PC-9 (cell line): ENCODE measurements around the gene COPS6. TPM values are rescaled to one million over a fixed set of nuclear protein-coding genes. Genes with fewer than 3 reads are reported as not detected.

Experiments
- BruUV-seq: library from RNA; stranded (reverse); fragments of 400-500 nt; replicated peaks from 2 replicates; lab custom pipeline; 2021; lab: Mats Ljungman, UMichigan
- CTCF ChIA-PET: fragments of 300-600 bp; sonication (Branson Sonifier 250); formaldehyde crosslinking; loops from one replicate; lab custom pipeline; 2022; ENCODE audit warnings: antibody characterized with exemption; lab: Charles Lee
- POLR2A ChIA-PET: fragments of 300-600 bp; sonication (Branson Sonifier 250); formaldehyde crosslinking; loops from one replicate; lab custom pipeline; 2022; ENCODE audit warnings: antibody characterized with exemption; ENCODE audit not compliant: unreplicated experiment; lab: Charles Lee
- DNase-seq, 2 experiments: peaks; one replicate each; pipeline versions ENCODE4 v3.0.0 to v3.0.0-alpha.2; 2015 to 2022; ENCODE audit warnings: mixed read lengths in 1 of 2
- H2AFZ ChIP-seq: fragments of 200-600 bp; sonication (generic); 2 replicates; pipeline ENCODE4 v1.8.1; 2017; ENCODE audit warnings: antibody characterized with exemption
- H3F3A ChIP-seq: fragments of 200-600 bp; sonication (generic); 2 replicates; pipeline ENCODE4 v1.8.1; 2017; ENCODE audit warnings: antibody characterized with exemption, mild to moderate bottlenecking, low read depth; ENCODE audit not compliant: insufficient read depth
- H3K27ac ChIP-seq: fragments of 200-600 bp; sonication (generic); 2 replicates; pipeline ENCODE4 v1.6.1; 2016; ENCODE audit warnings: mixed run types
- H3K27me3 ChIP-seq: fragments of 200-600 bp; sonication (generic); 2 replicates; pipeline ENCODE4 v1.6.1; 2016; ENCODE audit warnings: low read depth, mixed run types; ENCODE audit not compliant: insufficient read depth
- H3K36me3 ChIP-seq: fragments of 200-600 bp; sonication (generic); 2 replicates; pipeline ENCODE4 v1.6.1; 2016; ENCODE audit warnings: low read depth, mixed run types
- H3K4me1 ChIP-seq: fragments of 200-600 bp; sonication (generic); replicated peaks from 2 replicates; pipeline ENCODE4 v1.6.1; 2016; ENCODE audit warnings: mixed run types; ENCODE audit not compliant: insufficient read depth
- H3K4me2 ChIP-seq: fragments of 200-600 bp; sonication (generic); 2 replicates; pipeline ENCODE4 v1.6.1; 2017; ENCODE audit warnings: mixed run types
- H3K4me3 ChIP-seq: fragments of 200-600 bp; sonication (generic); 2 replicates; pipeline ENCODE4 v1.6.1; 2016; ENCODE audit warnings: mixed run types
- H3K79me2 ChIP-seq: fragments of 200-600 bp; sonication (generic); 2 replicates; pipeline ENCODE4 v1.6.1; 2017; ENCODE audit warnings: low read depth, mixed run types
- H3K9me2 ChIP-seq: fragments of 200-600 bp; sonication (generic); 2 replicates; pipeline ENCODE4 v1.8.1; 2017; ENCODE audit warnings: mild to moderate bottlenecking; ENCODE audit not compliant: insufficient read depth
- H3K9me3 ChIP-seq: fragments of 200-600 bp; sonication (generic); 2 replicates; pipeline ENCODE4 v1.8.1; 2016; ENCODE audit warnings: low read depth; ENCODE audit not compliant: insufficient read depth
- H4K20me1 ChIP-seq: fragments of 200-600 bp; sonication (generic); 2 replicates; pipeline ENCODE4 v1.8.1; 2017; ENCODE audit not compliant: insufficient read depth
- CTCF ChIP-seq: fragments of 200-600 bp; sonication (generic); conservative IDR thresholded peaks from 2 replicates; pipeline ENCODE4 v1.6.1; 2017; ENCODE audit warnings: mixed run types, antibody characterized with exemption, mild to moderate bottlenecking, moderate library complexity
- EZH2 ChIP-seq: fragments of 200-600 bp; sonication (generic); IDR thresholded peaks from 2 replicates; pipeline ENCODE4 v1.8.0; 2017; ENCODE audit warnings: antibody characterized with exemption, low read depth
- intact Hi-C: fragments of 100-400 bp; cut with micrococcal nuclease; formaldehyde crosslinking; loops from one replicate; pipeline ENCODE4 v1.10.0; 2022; ENCODE audit not compliant: unreplicated experiment
- total RNA-seq: library from RNA; stranded (reverse); gene quantifications from 2 replicates; pipeline ENCODE4 v1.2.3, GENCODE V29; 2021

Gene COPS6
- total RNA-seq, 1 experiment from 2014 or later, result 145 TPM

GRCh38 chr7:100111914-100112313 is 23.1 kb downstream of the COPS6 start:
- ChIA-PET POLR2A (no interaction called here), CTCF (interaction anchor here (0.6 kb wide), 1 partner anchor 9 kb away, joined by 6 read pairs; no protein-coding TSS in a partner anchor)
- no peaks in the 10 kb centered on the region for H4K20me1 ChIP-seq
- no peaks in the 10 kb centered on the region; the same call in 1 of the 2 replicates for H3F3A ChIP-seq
- BruUV-seq, result no TSS peak
- H3K4me1 ChIP-seq, result no peaks in the 10 kb centered on the region
- H2AFZ ChIP-seq, result no peak overlapping the region
- no peak overlapping the region for H3K4me2 ChIP-seq
- H3K36me3 ChIP-seq, result peaks cover 4% of the 10 kb centered on the region
- no peak for TF ChIP-seq CTCF
- no peak for TF ChIP-seq EZH2
- intact Hi-C loops, result no loop called here
- no peaks in the 10 kb centered on the region for H3K79me2 ChIP-seq
- no peaks in the 10 kb centered on the region for H3K27me3 ChIP-seq
- no peaks in the 10 kb centered on the region for H3K9me3 ChIP-seq
- no peak overlapping the region for H3K4me3 ChIP-seq
- no peak for DNase-seq
- no peaks in the 10 kb centered on the region for H3K9me2 ChIP-seq
- no peak overlapping the region for H3K27ac ChIP-seq

DNA sequence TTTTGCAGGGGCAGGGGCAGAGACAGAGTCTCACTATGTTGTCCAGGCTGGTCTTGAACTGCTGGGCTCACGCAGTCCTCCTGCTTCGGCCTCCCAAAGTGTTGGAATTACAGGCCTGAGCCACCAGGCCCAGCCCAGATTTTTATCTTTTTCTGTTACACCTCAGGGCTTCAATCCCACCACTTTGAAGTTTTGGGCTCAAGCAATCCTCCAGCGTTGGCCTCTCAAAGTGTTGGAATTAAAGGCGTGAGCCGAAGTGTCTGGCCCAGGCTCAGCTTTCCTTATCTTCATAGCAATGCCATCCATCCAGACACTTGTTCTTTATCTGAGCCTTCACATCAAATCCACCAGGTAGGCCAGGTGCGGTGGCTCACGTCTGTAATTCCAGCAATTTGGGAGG is 26.3 kb downstream of the COPS6 start:
- no peak overlapping the region for H2AFZ ChIP-seq
- no TSS peak for BruUV-seq
- DNase-seq, result no peak
- no peak for TF ChIP-seq CTCF
- TF ChIP-seq EZH2, result no peak
- no peaks in the 10 kb centered on the region; the same call in 1 of the 2 replicates for H3K4me1 ChIP-seq
- H3K9me3 ChIP-seq, result no peaks in the 10 kb centered on the region
- no peaks in the 10 kb centered on the region for H3K79me2 ChIP-seq
- no peaks in the 10 kb centered on the region for H3K27me3 ChIP-seq
- H3K27ac ChIP-seq, result no peak overlapping the region
- CTCF ChIA-PET, result no interaction called here
- intact Hi-C loops, result no loop called here
- H3K36me3 ChIP-seq, result no peaks in the 10 kb centered on the region
- POLR2A ChIA-PET, result no interaction called here
- H4K20me1 ChIP-seq, result no peaks in the 10 kb centered on the region
- no peak overlapping the region for H3K4me2 ChIP-seq
- no peaks in the 10 kb centered on the region for H3K9me2 ChIP-seq
- H3K4me3 ChIP-seq, result no peak overlapping the region
- no peaks in the 10 kb centered on the region; the same call in 1 of the 2 replicates for H3F3A ChIP-seq

DNA sequence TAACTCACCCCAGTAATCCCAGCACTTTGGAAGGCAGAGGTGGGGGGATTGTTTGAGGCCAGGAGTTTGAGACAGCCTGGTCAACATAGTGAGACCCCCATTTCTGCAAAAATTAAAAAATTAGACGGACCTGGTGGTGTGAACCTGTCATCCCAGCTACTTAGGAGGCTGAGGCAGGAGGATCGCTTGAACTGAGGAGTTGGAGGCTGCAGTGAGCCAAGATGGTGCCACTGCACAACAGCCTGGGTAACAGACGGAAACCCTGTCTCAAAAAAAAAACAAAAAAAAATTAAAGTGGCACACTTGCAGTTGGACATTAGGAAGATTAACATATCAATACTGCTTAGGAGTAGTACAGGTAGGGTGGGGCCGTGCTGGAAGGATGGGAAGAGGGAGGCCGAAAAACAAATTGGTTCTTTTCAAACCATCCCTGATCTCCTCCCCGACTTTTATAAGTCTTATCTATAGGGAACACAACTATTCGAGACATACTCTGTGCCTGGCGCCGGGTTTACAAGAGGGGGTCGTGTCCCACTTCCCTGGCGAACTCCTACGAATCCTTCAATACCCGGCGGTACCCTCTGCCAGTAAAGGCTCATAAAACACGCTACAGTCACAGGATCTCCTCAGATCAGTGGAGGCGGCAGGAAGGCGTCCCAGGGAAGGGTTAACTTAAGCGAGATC is 29.8 kb downstream of the COPS6 start:
- TSS peak; percentile 44 for BruUV-seq
- CTCF ChIA-PET, result no interaction called here
- H3K4me3 ChIP-seq, result peak overlapping the region; percentile 76
- H3K27me3 ChIP-seq, result no peaks in the 10 kb centered on the region
- POLR2A ChIA-PET, result no interaction called here
- no peak for DNase-seq
- H2AFZ ChIP-seq, result peak overlapping the region; percentile 89
- intact Hi-C loops, result loop anchor here (1.0 kb wide), 1 partner anchor 17 kb away; the partner anchor contains the start of genes AP4M1 and MCM7
- peak overlapping the region; percentile 87 for H3K4me2 ChIP-seq
- peaks cover 5% of the 10 kb centered on the region; the same call in 1 of the 2 replicates for H3K4me1 ChIP-seq
- TF ChIP-seq EZH2 (no peak), CTCF (no peak)
- H4K20me1 ChIP-seq, result no peaks in the 10 kb centered on the region
- no peak overlapping the region; the same call in 1 of the 2 replicates for H3K27ac ChIP-seq
- no peaks in the 10 kb centered on the region for H3K9me2 ChIP-seq
- no peaks in the 10 kb centered on the region for H3K9me3 ChIP-seq
- H3F3A ChIP-seq, result no peaks in the 10 kb centered on the region; the same call in 1 of the 2 replicates
- no peaks in the 10 kb centered on the region for H3K36me3 ChIP-seq
- H3K79me2 ChIP-seq, result no peaks in the 10 kb centered on the region
